Ramos (cell line): ENCODE data around the gene COL4A3.

Experiments used
- in situ Hi-C: fragments of 300-500 bp; cut with MboI; formaldehyde crosslinking; loops from one replicate; pipeline ENCODE4 v1.14.3; 2022; ENCODE audit warnings: low sequenced_read_pairs; ENCODE audit not compliant: unreplicated experiment

The COL4A3 gene

GRCh38 chr2:227201771-227202170 is 37.3 kb downstream of the COL4A3 start:
- in situ Hi-C loops = no loop called here

- in situ Hi-C loops = no loop called here
Observed at GRCh38 chr2:227204452-227204851, 40.0 kb downstream of the COL4A3 start.

DNA sequence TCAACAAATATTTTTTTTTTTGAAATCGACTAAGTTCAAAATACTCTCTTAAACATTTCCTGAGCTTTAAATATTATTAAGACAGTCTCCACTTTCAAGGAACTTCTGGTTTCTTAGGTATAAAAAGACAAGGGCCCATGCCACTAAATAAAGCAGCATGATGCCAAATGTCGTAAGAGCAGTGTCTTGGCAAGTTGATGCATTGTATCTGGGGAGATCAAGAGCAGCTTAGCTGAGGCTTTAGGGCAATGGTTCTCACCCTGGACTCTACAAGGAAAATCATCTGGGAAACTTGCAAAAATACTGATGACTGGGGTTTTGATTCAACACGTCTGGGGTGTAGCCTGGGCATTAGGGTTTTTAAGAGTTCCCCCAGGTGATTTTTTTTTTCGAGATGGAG is 41.3 kb downstream of the COL4A3 start:
- in situ Hi-C loops = no loop called here

DNA sequence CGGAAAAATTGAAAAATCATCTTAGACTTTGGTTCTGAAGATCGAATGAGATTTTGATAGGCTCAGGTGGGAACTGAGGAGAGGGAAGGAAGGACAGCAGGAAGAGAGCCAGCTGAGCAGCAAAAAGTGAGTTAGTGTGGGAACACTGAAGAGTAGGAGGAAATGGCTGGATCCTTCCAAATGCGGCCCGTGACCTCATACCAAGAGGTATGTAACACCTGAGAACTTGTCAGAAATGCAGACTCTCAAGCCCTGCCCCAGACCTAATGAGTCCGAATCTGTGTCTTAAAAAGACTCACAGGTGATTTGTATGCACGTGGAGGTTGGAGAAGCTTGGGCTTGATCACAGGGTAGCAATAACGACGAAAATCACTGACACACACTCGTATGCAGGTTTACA is 42.0 kb downstream of the COL4A3 start:
- in situ Hi-C loops = no loop called here

GRCh38 chr2:227207573-227207972 is 43.1 kb downstream of the COL4A3 start:
- in situ Hi-C loops = no loop called here

DNA sequence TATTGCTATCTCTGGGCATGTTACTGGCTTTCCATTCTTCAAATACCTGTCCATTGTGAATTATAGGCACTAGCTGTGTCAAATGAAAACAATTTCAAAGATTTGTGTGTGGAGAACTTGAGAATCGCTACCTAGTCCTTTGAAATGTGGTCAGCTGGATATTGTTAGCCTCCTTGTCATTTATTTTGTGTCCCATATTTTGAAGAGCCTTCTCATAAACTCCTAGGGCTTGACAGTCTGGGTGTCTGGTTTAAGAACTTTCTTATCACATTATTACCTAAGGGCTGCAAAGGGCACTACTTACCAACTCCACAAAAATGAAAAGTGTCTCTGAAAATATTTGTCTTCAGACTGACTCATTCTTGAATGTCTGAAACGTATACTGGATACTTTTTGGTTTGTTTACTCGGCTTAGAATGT is 50.2 kb downstream of the COL4A3 start:
- in situ Hi-C loops = no loop called here

GRCh38 chr2:227219312-227220105 is 55.1 kb downstream of the COL4A3 start:
- in situ Hi-C loops = loop anchor here (10.0 kb wide), 1 partner anchor 85 kb away; no protein-coding TSS in a partner anchor

DNA sequence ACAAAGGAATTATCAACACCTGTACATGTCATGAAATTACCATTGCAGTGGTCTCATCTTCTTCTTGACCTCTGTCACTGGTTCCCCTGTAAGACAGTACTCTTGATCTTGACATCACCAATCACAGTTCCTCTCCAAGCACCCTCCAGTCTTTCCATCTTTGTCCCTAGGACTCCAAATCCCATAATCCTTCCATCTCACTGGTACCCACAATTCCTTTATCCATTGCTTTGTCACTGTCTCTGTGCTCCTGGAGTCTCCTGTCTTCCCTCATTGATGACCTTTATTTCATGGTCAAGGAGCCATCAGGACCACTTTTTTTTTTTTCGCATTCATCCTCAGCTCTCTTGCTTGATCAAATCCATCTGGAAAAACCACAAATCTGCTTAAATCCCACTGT is 56.7 kb downstream of the COL4A3 start:
- in situ Hi-C loops = loop anchor here (10.0 kb wide), 1 partner anchor 86 kb away; no protein-coding TSS in a partner anchor

GRCh38 chr2:227222292-227222691 is 57.9 kb downstream of the COL4A3 start:
- in situ Hi-C loops = loop anchor here (10.0 kb wide), 1 partner anchor 87 kb away; no protein-coding TSS in a partner anchor

GRCh38 chr2:227225641-227226040 is 61.2 kb downstream of the COL4A3 start:
- in situ Hi-C loops = loop anchor here (10.0 kb wide), 1 partner anchor 91 kb away; no protein-coding TSS in a partner anchor

DNA sequence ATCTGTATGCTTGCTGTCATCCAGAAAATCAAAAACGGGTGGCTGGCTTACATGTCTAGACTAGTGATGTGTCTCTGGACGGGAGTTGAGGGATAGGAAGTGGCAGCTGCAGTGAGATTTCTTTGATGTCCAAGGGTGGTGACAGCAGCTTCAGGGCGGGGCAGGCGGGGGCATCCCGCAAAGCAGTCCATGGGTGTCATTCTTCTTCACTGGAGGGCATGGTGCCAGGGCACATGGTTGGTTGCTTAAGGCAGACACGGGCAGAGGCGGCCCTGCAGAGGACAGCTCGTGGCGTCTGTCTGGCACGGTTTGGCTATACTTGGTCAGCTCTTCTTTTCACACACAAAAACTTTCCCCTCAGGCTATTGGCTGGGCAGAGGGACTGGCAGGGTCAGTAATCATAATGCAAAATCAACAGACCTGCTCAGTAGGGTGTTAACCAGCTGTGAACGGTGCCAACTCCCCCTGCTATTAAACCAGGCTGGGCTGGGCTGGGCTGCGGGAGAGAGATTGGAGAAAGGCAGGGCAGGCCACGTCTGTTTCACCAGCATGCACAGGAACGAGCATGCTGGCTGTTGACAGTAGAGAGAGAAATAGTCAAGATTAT is 63.7 kb downstream of the COL4A3 start:
- in situ Hi-C loops = loop anchor here (10.0 kb wide), 1 partner anchor 93 kb away; no protein-coding TSS in a partner anchor

DNA sequence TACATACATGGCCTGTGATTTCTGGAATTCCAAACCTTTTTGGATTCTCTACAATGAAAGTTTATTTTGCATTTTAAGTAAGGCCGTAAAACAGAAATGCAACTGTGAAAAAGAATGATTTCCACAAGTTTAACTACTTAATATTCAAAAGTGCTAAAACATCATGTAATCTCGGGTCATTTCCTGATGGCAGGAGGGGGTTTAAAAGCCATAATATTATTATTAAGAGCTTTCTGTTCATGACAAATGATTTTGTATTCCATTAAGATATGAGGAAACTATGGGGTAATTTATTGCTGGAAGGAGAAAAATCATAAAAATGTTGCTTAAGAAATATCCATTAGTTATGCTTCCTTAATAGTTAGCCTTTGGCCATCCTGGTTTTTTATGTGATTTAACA is 65.7 kb downstream of the COL4A3 start:
- in situ Hi-C loops = no loop called here

DNA sequence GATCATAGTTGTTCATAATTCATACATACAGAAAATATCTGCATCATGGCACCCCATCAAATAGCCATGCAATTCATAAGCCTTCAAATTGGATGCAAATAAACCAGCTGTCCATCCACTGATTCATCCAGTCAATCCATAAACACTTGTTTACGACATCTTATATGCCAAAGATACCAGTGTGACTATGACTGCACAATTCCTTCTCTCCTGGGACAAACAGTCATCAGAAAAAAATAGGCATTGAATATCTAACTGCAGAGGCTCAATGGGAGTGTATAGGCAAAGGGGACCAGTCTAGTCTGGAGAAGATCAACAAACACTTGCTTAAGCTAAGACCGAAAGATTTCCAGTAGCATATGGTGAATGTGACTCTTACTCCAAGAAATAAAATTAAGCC is 70.0 kb downstream of the COL4A3 start:
- in situ Hi-C loops = no loop called here

GRCh38 chr2:227237786-227238185 is 73.4 kb downstream of the COL4A3 start:
- in situ Hi-C loops = no loop called here

DNA sequence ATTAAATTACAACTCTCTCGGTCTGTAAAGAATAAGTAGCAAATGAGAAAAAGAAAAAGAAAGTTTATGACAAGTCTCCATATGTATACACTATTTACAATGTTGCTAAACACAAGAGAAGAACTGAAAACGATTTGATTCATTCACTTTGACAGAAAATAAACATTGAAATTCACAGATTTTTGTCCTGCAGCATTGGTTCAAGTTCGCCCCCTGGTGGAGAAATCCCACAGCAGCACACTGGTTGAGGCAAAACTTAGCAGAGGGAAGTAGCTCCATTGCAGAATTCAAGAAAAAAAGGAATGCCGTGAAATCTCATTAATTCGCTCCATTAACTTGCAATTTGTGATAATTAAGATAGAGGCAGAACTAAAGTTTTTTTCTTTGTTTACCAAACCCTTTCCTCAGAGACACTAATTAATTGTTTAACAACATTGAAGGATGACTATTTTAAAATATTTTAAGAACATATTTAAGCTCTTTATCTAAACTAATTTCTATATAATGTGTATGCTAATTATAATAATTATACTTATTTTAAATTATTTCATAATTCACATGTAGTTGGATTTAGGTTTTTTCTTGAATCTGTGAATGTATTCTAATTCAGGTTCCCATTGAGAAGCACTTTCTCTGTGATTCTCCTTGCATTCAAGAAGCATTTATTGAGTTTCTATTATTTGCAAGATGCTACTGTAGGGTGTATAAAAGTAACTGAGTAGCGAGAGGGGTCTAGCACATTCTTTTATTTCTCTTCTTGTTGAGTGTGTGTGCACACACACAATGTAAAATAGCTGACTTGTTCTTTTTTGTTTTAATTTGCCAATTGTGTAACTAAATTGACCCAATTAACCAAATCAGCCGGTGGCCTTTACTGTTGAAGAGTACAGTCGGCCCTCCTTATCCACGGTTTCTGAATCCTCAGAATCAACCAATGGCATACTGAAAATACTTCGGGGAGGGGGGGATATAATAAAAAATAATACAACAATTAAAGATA is 74.1 kb downstream of the COL4A3 start:
- in situ Hi-C loops = no loop called here

GRCh38 chr2:227241005-227241404 is 76.6 kb downstream of the COL4A3 start:
- in situ Hi-C loops = no loop called here

DNA sequence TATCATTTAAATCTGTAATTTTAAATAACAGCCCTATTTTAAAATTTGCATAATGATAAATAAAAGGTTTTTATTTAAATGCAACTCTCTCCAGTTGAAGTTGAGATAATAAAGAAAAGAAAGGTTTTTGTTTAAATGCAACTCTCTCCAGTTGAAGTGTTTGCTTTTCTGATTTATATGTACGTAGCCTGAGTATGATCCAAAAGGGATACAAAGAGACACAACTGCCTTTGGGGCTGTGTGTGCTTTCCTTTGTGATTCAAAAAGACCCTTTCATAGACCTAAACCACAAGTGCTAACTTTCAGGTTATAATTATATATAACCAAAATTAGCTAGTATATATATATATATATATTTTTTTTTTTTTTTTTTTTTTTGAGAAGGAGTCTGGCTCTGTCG is 84.5 kb downstream of the COL4A3 start:
- in situ Hi-C loops = no loop called here

DNA sequence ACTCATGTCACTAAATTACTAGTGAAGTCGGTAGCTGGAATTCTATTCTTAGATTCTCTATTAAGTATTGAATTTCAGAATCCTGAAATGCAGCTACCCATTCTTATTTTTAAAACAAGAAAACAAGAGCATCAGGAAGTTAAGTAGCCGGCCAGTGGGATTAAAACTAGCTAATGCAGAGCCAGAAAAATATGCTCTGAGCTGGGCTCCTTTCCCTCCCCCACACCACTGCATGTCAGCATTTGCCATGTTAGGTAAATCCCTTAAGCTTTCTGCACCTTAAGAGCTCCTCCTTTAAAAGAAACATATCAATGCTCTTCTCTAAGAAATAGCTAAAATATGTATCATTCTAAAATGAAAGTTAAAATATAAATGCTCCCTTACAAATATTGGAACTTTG is 88.4 kb downstream of the COL4A3 start:
- in situ Hi-C loops = no loop called here

GRCh38 chr2:227256605-227257004 is 92.2 kb downstream of the COL4A3 start:
- in situ Hi-C loops = no loop called here

DNA sequence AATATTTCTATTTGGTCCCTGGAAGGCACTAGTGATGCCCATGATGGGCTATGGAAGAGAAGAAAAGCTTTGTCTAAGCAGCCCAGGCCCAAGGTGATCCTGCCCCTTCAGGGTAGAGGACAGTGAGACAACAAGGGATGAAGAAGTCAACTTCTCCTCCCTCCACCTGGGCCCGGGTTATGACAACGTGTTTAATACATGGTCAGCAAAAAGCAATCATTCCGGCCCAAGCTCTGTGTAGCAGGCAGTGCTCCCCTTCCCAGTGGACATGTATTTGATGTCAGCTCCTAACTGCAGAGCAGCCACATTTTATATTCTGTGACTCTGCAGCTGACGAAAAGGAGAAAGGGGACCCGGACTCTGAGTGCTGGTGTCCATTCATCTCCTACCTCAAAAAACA is 93.4 kb downstream of the COL4A3 start:
- in situ Hi-C loops = no loop called here
